Measurements from ENCODE around the gene BBS7.

BBS7 gene

DNA sequence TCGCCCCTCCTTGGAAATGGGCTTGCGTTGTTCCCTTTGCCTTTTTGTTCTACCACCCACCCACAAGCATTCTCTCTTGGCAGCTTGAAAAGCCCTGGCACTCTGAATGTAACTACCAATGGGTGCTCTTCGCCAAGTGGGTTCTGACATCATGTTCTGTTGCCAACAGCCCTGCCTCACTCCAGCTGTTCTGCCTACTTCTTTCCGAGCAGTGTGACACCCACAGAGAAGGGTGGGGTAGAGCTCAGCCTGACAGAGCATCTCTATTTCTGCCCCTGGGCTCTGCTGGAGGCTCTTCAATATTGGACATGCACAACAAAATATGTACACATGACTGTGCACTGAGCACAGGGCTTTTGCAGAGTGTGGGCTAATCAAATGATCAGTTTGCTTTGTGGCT lies 84.8 kb downstream of the BBS7 start:
- Histone ChIP-seq H3K9me3 (ENCODE audit: low read length) (no peaks in the 10 kb centered on the region), H3K9me2 (ENCODE audit: low read depth, low read length) (no peaks in the 10 kb centered on the region; the same call in 1 of the 2 replicates), H3K4me3 (ENCODE audit: low read depth, low read length, poor library complexity, severe bottlenecking) (no peak overlapping the region), H3K36me3 (ENCODE audit: insufficient read depth, low read length) (no peaks in the 10 kb centered on the region), H3K9ac (ENCODE audit: low read length) (no peak overlapping the region), H3K79me2 (ENCODE audit: insufficient read depth, low read length) (no peaks in the 10 kb centered on the region), H3F3A (ENCODE audit: insufficient read depth, low read length) (no peaks in the 10 kb centered on the region), H2AFZ (ENCODE audit: low read length) (no peak overlapping the region), H3K27me3 (ENCODE audit: insufficient read depth, low read length) (no peaks in the 10 kb centered on the region), H3K4me1 (ENCODE audit: insufficient read depth, low read length, severe bottlenecking) (no peaks in the 10 kb centered on the region), H3K27ac (ENCODE audit: low read depth, low read length, poor library complexity, severe bottlenecking) (no peak overlapping the region), H3K4me2 (ENCODE audit: low read length) (no peak overlapping the region), H4K20me1 (ENCODE audit: insufficient read depth, low read length) (no peaks in the 10 kb centered on the region)
- no peak for TF ChIP-seq EZH2 (IDR thresholded peaks at IDR 0.05; ENCODE audit: borderline replicate concordance, low read length)
- TF ChIP-seq, protein P1, sequence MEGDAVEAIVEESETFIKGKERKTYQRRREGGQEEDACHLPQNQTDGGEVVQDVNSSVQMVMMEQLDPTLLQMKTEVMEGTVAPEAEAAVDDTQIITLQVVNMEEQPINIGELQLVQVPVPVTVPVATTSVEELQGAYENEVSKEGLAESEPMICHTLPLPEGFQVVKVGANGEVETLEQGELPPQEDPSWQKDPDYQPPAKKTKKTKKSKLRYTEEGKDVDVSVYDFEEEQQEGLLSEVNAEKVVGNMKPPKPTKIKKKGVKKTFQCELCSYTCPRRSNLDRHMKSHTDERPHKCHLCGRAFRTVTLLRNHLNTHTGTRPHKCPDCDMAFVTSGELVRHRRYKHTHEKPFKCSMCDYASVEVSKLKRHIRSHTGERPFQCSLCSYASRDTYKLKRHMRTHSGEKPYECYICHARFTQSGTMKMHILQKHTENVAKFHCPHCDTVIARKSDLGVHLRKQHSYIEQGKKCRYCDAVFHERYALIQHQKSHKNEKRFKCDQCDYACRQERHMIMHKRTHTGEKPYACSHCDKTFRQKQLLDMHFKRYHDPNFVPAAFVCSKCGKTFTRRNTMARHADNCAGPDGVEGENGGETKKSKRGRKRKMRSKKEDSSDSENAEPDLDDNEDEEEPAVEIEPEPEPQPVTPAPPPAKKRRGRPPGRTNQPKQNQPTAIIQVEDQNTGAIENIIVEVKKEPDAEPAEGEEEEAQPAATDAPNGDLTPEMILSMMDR (IDR thresholded peaks at IDR 0.05; ENCODE audit: low read length): no peak

DNA sequence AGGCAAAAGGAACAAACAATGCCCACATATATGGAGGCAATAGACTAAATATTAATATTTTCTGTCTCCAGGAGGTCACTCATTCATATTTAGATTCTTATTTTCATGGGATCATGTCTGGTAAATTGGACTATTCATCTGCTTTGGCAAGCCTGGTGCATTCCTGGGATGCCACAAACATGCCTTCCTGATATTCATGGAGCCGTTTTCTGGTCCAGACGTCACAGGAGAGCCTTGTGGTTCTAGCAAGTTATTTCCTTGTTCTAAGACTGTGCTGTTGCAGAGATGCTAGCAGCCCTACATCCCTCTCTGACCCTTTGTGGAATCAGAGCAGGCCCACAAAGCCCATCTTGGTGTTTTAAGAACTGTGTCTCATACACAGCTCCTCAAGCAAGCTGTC lies 85.3 kb downstream of the BBS7 start:
- Histone ChIP-seq H3K36me3 (ENCODE audit: insufficient read depth, low read length) (no peaks in the 10 kb centered on the region), H3K9ac (ENCODE audit: low read length) (no peak overlapping the region), H3K79me2 (ENCODE audit: insufficient read depth, low read length) (no peaks in the 10 kb centered on the region), H3K4me2 (ENCODE audit: low read length) (no peak overlapping the region), H3F3A (ENCODE audit: insufficient read depth, low read length) (no peaks in the 10 kb centered on the region), H3K27me3 (ENCODE audit: insufficient read depth, low read length) (no peaks in the 10 kb centered on the region), H3K9me2 (ENCODE audit: low read depth, low read length) (no peaks in the 10 kb centered on the region; the same call in 1 of the 2 replicates), H2AFZ (ENCODE audit: low read length) (no peak overlapping the region), H3K4me3 (ENCODE audit: low read depth, low read length, poor library complexity, severe bottlenecking) (no peak overlapping the region), H3K9me3 (ENCODE audit: low read length) (no peaks in the 10 kb centered on the region), H3K4me1 (ENCODE audit: insufficient read depth, low read length, severe bottlenecking) (no peaks in the 10 kb centered on the region), H4K20me1 (ENCODE audit: insufficient read depth, low read length) (no peaks in the 10 kb centered on the region), H3K27ac (ENCODE audit: low read depth, low read length, poor library complexity, severe bottlenecking) (no peak overlapping the region)
- TF ChIP-seq, protein P1 (IDR thresholded peaks at IDR 0.05; ENCODE audit: low read length): no peak
- no peak for TF ChIP-seq EZH2 (IDR thresholded peaks at IDR 0.05; ENCODE audit: borderline replicate concordance, low read length)

DNA sequence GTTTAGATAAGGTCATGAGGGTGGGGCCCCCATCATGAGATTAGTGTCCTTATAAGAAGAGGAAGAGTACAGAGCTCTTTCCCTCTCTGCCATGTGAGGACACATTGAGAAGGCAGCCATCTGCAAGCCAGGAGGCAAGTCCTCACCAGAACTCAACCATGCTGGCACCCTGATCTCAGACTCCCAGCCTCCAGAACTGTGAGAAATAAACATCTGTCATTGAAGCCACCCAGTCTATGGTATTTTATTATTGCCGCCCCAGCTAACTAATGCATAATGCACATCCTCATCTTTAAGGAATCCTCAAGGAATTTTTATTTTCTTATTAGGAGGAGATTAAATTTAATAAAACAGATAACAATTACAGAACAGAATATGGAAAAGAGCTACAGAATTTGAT lies 85.9 kb downstream of the BBS7 start:
- Histone ChIP-seq H3K79me2 (ENCODE audit: insufficient read depth, low read length) (no peaks in the 10 kb centered on the region), H3K27ac (ENCODE audit: low read depth, low read length, poor library complexity, severe bottlenecking) (no peak overlapping the region), H3K4me1 (ENCODE audit: insufficient read depth, low read length, severe bottlenecking) (no peaks in the 10 kb centered on the region), H3K9ac (ENCODE audit: low read length) (no peak overlapping the region), H3K36me3 (ENCODE audit: insufficient read depth, low read length) (no peaks in the 10 kb centered on the region), H4K20me1 (ENCODE audit: insufficient read depth, low read length) (no peaks in the 10 kb centered on the region), H3K4me3 (ENCODE audit: low read depth, low read length, poor library complexity, severe bottlenecking) (no peak overlapping the region), H3K9me3 (ENCODE audit: low read length) (no peaks in the 10 kb centered on the region), H2AFZ (ENCODE audit: low read length) (no peak overlapping the region), H3K4me2 (ENCODE audit: low read length) (no peak overlapping the region), H3F3A (ENCODE audit: insufficient read depth, low read length) (no peaks in the 10 kb centered on the region), H3K9me2 (ENCODE audit: low read depth, low read length) (no peaks in the 10 kb centered on the region; the same call in 1 of the 2 replicates), H3K27me3 (ENCODE audit: insufficient read depth, low read length) (no peaks in the 10 kb centered on the region)
- no peak for TF ChIP-seq EZH2 (IDR thresholded peaks at IDR 0.05; ENCODE audit: borderline replicate concordance, low read length)
- TF ChIP-seq, protein P1 (IDR thresholded peaks at IDR 0.05; ENCODE audit: low read length): no peak

Data from OCI-LY1 (cell line).